Stimulated activated CD4-positive, alpha-beta T cell treated with anti-CD3 and anti-CD28 coated beads, Interleukin-1b, Interleukin-23, amount 100 ng/mL, for 24 hours (primary cell): Measurements from ENCODE around the gene KIF6.

Source experiments
- DNase-seq, 4 experiments: peaks; one replicate each; pipeline ENCODE4 v3.0.0-alpha.2; 2020; ENCODE audit warnings: low read depth in 4 of 4, low spot score in 1 of 4

KIF6 gene

GRCh38 chr6:39602601-39603519 lies 122.3 kb downstream of the KIF6 start:
- DNase-seq = no peak

GRCh38 chr6:39599973-39600372 lies 125.2 kb downstream of the KIF6 start:
- no peak for DNase-seq

- no peak for DNase-seq
These were observed 125.9 kb downstream of the KIF6 start for GRCh38 chr6:39599341-39599740.

GRCh38 chr6:39594285-39594684 lies 130.9 kb downstream of the KIF6 start:
- DNase-seq = no peak

- no peak for DNase-seq
These were observed 131.6 kb downstream of the KIF6 start for GRCh38 chr6:39593646-39594045.

- DNase-seq = no peak
These were observed 134.3 kb downstream of the KIF6 start for GRCh38 chr6:39590871-39591393.

- DNase-seq = no peak
These were observed 138.1 kb downstream of the KIF6 start for GRCh38 chr6:39587080-39587479.

- no peak for DNase-seq
These were observed 139.6 kb downstream of the KIF6 start for GRCh38 chr6:39585641-39586040.

- no peak for DNase-seq
These were observed 147.6 kb downstream of the KIF6 start for GRCh38 chr6:39577446-39578165.

GRCh38 chr6:39576556-39577303 lies 148.5 kb downstream of the KIF6 start:
- DNase-seq = no peak

- no peak for DNase-seq
These were observed 150.2 kb downstream of the KIF6 start for GRCh38 chr6:39574991-39575390.

- DNase-seq = no peak
These were observed 151.7 kb downstream of the KIF6 start for GRCh38 chr6:39573541-39573940.

GRCh38 chr6:39572661-39573340 lies 152.4 kb downstream of the KIF6 start:
- DNase-seq = no peak

GRCh38 chr6:39568896-39569295 lies 156.3 kb downstream of the KIF6 start:
- DNase-seq = no peak

GRCh38 chr6:39567091-39567490 lies 158.1 kb downstream of the KIF6 start:
- DNase-seq = no peak

GRCh38 chr6:39566456-39566855 lies 158.8 kb downstream of the KIF6 start:
- DNase-seq = no peak

GRCh38 chr6:39565956-39566355 lies 159.3 kb downstream of the KIF6 start:
- no peak for DNase-seq

- no peak for DNase-seq
These were observed 161.5 kb downstream of the KIF6 start for GRCh38 chr6:39563566-39564311.

GRCh38 chr6:39561536-39562266 lies 163.5 kb downstream of the KIF6 start:
- no peak for DNase-seq
